ENCODE measurements around the gene MIB2.

MIB2 gene

DNA sequence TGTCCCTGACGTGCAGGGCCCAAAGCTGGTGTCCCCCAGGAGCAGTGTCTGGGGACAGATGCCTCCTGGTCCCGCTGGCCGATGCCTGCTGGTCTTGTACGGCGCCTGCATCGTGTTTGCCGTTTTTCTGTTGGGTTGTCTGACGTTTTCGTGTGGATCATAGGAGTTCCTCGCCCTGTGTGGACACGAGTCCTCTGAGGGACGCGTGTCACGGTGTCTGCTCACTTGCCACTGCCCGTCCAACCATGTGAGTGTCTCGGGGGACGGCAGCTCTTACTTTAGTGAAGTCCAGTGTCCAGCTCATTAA, 7.4 kb downstream of the MIB2 start:
- Histone ChIP-seq H3K9me3 (ENCODE audit: control insufficient read depth, insufficient read depth, low read length) (no peaks in the 10 kb centered on the region), H3K27ac (ENCODE audit: low read length) (no peak overlapping the region), H3K27me3 (ENCODE audit: control insufficient read depth, insufficient read depth, low read length) (no peaks in the 10 kb centered on the region), H3K4me1 (ENCODE audit: control insufficient read depth, insufficient read depth, low read length) (peaks cover 2% of the 10 kb centered on the region; the same call in 1 of the 2 replicates), H3K36me3 (ENCODE audit: control insufficient read depth, insufficient read depth, low read length) (no peaks in the 10 kb centered on the region), H3K4me3 (ENCODE audit: low read length) (no peak overlapping the region)
- no peak for DNase-seq (ENCODE audit: low read depth, low spot score)
- no CpG with 5 or more reads among the region's 17 CpGs for WGBS (ENCODE audit: insufficient coverage, insufficient read length)

DNA sequence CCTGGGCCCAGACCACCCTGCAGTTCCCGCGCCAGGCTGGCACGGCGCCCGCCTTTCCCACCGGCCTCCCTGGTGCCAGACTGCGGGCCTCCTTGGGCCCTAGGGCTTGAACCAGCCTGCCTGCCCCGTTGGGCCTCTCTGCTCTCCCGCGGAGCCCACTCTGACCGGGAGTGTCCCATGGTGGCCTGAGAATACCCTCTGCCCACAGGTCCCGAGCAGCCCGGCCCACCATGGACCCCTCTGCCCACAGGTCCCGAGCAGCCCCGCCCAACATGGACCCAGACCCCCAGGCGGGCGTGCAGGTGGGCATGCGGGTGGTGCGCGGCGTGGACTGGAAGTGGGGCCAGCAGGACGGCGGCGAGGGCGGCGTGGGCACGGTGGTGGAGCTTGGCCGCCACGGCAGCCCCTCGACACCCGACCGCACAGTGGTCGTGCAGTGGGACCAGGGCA, 7.9 kb downstream of the MIB2 start:
- H3K4me1 ChIP-seq (ENCODE audit: control insufficient read depth, insufficient read depth, low read length): peaks cover 3% of the 10 kb centered on the region; the same call in 1 of the 2 replicates
- no peak overlapping the region for H3K4me3 ChIP-seq (ENCODE audit: low read length)
- no peaks in the 10 kb centered on the region for H3K36me3 ChIP-seq (ENCODE audit: control insufficient read depth, insufficient read depth, low read length)
- no peaks in the 10 kb centered on the region for H3K27me3 ChIP-seq (ENCODE audit: control insufficient read depth, insufficient read depth, low read length)
- H3K27ac ChIP-seq (ENCODE audit: low read length): no peak overlapping the region
- no peaks in the 10 kb centered on the region for H3K9me3 ChIP-seq (ENCODE audit: control insufficient read depth, insufficient read depth, low read length)
- no peak for DNase-seq (ENCODE audit: low read depth, low spot score)
- no CpG with 5 or more reads among the region's 33 CpGs for WGBS (ENCODE audit: insufficient coverage, insufficient read length)

DNA sequence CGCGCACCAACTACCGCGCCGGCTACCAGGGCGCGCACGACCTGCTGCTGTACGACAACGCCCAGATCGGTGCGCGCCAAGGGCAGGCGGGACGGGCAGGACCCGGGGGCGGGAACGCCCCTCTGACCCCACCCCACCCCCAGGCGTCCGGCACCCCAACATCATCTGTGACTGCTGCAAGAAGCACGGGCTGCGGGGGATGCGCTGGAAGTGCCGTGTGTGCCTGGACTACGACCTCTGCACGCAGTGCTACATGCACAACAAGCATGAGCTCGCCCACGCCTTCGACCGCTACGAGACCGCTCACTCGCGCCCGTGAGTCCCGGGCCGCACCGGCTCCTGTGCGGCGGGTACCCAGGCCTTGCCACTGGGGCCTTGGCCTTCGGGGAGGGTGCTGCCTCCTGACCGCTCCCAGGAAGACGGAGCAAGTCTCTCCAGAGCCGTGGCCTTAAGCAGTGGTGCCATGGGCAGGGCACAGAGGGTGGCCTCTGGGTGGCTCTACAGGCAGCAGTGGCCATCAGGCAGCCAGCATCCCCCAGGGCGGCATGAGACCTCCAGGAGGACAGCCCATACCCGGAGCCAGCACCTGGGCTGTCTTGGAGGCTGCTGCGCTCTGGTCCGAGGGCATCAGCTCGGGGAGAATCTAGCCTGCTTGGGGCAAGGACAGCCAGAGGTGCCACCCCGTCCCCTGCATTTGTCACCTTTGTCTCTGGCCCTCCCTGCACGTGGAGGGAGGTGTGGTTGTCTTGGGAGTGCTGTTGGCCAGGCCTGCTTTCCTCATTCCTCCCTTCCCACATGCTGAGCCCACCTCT, 8.5 kb downstream of the MIB2 start:
- Histone ChIP-seq H3K27ac (ENCODE audit: low read length) (no peak overlapping the region), H3K9me3 (ENCODE audit: control insufficient read depth, insufficient read depth, low read length) (no peaks in the 10 kb centered on the region), H3K4me1 (ENCODE audit: control insufficient read depth, insufficient read depth, low read length) (peaks cover 5% of the 10 kb centered on the region; the same call in 1 of the 2 replicates), H3K4me3 (ENCODE audit: low read length) (no peak overlapping the region), H3K27me3 (ENCODE audit: control insufficient read depth, insufficient read depth, low read length) (no peaks in the 10 kb centered on the region), H3K36me3 (ENCODE audit: control insufficient read depth, insufficient read depth, low read length) (no peaks in the 10 kb centered on the region)
- WGBS (ENCODE audit: insufficient coverage, insufficient read length): no CpG with 5 or more reads among the region's 51 CpGs
- DNase-seq (ENCODE audit: low read depth, low spot score): no peak

DNA sequence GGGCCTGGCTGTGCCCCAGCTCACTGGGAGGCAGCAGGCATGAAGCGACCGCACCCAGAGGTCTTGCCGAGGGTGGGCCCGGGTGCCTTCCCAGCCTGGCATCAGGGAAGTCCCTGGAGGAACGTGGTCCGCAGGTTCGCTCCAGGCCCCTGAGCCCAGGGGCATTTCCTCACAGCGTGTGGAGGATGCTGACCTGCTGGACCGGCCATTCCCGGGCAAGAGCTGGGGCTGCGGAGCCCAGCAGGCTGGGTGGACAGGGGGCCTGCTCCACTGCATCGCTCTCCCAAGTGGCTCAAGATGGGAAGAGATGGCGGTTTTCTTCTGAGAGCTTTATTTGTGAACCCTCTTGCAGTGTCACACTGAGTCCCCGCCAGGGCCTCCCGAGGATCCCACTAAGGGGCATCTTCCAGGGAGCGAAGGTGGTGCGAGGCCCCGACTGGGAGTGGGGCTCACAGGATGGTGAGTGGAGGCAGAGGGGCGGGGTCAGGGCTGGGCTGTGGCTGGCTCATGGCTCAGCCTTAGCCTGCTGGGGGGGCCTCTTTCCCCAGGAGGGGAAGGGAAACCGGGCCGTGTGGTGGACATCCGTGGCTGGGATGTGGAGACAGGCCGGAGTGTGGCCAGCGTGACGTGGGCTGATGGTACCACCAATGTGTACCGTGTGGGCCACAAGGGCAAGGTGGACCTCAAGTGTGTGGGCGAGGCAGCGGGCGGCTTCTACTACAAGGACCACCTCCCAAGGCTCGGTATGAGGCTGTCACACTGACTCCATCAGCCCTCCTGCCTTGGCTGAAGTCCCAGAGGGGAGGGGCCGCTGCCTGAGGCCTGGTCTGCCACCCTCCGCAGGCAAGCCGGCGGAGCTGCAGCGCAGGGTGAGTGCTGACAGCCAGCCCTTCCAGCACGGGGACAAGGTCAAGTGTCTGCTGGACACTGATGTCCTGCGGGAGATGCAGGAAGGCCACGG, 9.4 kb downstream of the MIB2 start:
- no peak overlapping the region for H3K4me3 ChIP-seq (ENCODE audit: low read length)
- H3K4me1 ChIP-seq (ENCODE audit: control insufficient read depth, insufficient read depth, low read length): peaks cover 5% of the 10 kb centered on the region; the same call in 1 of the 2 replicates
- H3K27ac ChIP-seq (ENCODE audit: low read length): no peak overlapping the region
- no CpG with 5 or more reads among the region's 38 CpGs for WGBS (ENCODE audit: insufficient coverage, insufficient read length)
- H3K9me3 ChIP-seq (ENCODE audit: control insufficient read depth, insufficient read depth, low read length): no peaks in the 10 kb centered on the region
- no peaks in the 10 kb centered on the region for H3K27me3 ChIP-seq (ENCODE audit: control insufficient read depth, insufficient read depth, low read length)
- H3K36me3 ChIP-seq (ENCODE audit: control insufficient read depth, insufficient read depth, low read length): no peaks in the 10 kb centered on the region
- no peak for DNase-seq (ENCODE audit: low read depth, low spot score)

DNA sequence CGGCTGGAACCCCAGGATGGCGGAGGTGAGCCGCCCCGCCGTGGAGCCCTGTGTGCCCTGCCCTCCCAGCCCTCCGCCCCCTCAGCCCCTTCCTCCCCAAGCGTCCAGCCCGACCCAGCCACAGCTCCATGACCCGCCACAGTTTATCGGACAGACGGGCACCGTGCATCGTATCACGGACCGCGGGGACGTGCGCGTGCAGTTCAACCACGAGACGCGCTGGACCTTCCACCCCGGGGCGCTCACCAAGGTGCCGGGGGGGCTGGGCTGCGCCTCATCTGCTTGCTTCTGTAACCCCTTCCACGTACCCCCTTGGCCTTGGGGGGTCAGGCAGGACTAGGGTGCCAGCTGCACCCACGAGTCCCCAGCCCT, 10.1 kb downstream of the MIB2 start:
- Histone ChIP-seq H3K9me3 (ENCODE audit: control insufficient read depth, insufficient read depth, low read length) (no peaks in the 10 kb centered on the region), H3K4me1 (ENCODE audit: control insufficient read depth, insufficient read depth, low read length) (peaks cover 5% of the 10 kb centered on the region; the same call in 1 of the 2 replicates), H3K4me3 (ENCODE audit: low read length) (no peak overlapping the region), H3K36me3 (ENCODE audit: control insufficient read depth, insufficient read depth, low read length) (no peaks in the 10 kb centered on the region), H3K27me3 (ENCODE audit: control insufficient read depth, insufficient read depth, low read length) (no peaks in the 10 kb centered on the region), H3K27ac (ENCODE audit: low read length) (no peak overlapping the region)
- no CpG with 5 or more reads among the region's 28 CpGs for WGBS (ENCODE audit: insufficient coverage, insufficient read length)
- no peak for DNase-seq (ENCODE audit: low read depth, low spot score)

DNA sequence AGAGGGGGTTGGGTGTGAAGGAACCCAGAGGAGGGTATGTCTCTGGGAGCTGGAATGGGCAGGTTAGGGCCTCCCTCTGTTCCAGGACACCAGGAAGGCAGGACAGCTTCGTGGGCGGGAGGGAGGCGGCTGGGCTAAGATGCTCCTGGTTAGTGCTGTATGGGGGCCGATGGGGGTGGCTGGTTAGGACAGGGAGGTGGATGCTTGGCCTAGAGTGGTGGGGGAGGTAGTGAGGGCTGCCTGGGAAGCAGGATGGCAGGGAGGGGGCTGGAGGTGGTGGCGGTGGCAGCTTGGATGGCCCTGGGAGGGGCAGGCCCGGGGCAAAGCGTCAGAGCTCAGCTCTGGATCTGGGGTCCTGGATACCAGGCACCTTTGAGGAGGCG, 10.5 kb downstream of the MIB2 start:
- Histone ChIP-seq H3K36me3 (ENCODE audit: control insufficient read depth, insufficient read depth, low read length) (no peaks in the 10 kb centered on the region), H3K27me3 (ENCODE audit: control insufficient read depth, insufficient read depth, low read length) (no peaks in the 10 kb centered on the region), H3K9me3 (ENCODE audit: control insufficient read depth, insufficient read depth, low read length) (no peaks in the 10 kb centered on the region), H3K27ac (ENCODE audit: low read length) (no peak overlapping the region), H3K4me3 (ENCODE audit: low read length) (no peak overlapping the region), H3K4me1 (ENCODE audit: control insufficient read depth, insufficient read depth, low read length) (peaks cover 5% of the 10 kb centered on the region; the same call in 1 of the 2 replicates)
- DNase-seq (ENCODE audit: low read depth, low spot score): no peak
- no CpG with 5 or more reads among the region's 8 CpGs for WGBS (ENCODE audit: insufficient coverage, insufficient read length)

DNA sequence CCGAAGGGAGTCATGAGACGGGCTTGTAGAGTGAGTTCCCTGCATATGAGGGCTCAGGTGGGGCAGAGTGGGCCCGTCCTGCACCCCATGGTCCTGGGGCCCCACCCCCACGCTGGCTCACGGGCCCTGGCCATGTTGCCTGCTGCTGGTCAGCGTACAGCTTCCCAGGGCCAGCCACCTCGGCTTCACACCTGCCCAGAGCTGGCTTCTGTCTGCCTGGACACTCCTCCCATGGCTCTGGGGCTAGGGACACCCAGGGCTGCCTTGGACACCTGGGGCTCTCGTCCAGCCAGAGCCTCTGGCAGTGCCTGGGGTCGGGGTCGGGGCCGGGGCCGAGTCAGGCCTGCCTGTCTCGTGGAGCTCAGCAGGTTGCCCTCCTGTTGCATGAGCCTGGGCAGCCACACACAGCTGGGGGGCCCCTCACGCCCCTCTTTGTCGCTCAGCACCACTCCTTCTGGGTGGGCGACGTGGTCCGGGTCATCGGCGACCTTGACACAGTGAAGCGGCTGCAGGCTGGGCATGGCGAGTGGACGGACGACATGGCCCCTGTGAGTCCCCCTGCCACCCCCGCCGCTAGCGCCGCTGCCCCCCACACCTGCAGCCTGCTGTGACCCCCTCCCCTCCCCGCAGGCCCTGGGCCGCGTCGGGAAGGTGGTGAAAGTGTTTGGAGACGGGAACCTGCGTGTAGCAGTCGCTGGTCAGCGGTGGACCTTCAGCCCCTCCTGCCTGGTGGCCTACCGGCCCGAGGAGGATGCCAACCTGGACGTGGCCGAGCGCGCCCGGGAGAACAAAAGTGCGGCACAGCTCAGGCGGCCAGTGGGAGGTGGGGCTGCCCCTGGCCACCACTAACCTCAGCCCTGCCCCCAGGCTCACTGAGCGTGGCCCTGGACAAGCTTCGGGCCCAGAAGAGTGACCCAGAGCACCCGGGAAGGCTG, 11.2 kb downstream of the MIB2 start:
- no peak for DNase-seq (ENCODE audit: low read depth, low spot score)
- Histone ChIP-seq H3K4me1 (ENCODE audit: control insufficient read depth, insufficient read depth, low read length) (peaks cover 5% of the 10 kb centered on the region; the same call in 1 of the 2 replicates), H3K36me3 (ENCODE audit: control insufficient read depth, insufficient read depth, low read length) (no peaks in the 10 kb centered on the region), H3K4me3 (ENCODE audit: low read length) (no peak overlapping the region), H3K27ac (ENCODE audit: low read length) (no peak overlapping the region), H3K27me3 (ENCODE audit: control insufficient read depth, insufficient read depth, low read length) (no peaks in the 10 kb centered on the region), H3K9me3 (ENCODE audit: control insufficient read depth, insufficient read depth, low read length) (no peaks in the 10 kb centered on the region)
- WGBS (ENCODE audit: insufficient coverage, insufficient read length): no CpG with 5 or more reads among the region's 48 CpGs

DNA sequence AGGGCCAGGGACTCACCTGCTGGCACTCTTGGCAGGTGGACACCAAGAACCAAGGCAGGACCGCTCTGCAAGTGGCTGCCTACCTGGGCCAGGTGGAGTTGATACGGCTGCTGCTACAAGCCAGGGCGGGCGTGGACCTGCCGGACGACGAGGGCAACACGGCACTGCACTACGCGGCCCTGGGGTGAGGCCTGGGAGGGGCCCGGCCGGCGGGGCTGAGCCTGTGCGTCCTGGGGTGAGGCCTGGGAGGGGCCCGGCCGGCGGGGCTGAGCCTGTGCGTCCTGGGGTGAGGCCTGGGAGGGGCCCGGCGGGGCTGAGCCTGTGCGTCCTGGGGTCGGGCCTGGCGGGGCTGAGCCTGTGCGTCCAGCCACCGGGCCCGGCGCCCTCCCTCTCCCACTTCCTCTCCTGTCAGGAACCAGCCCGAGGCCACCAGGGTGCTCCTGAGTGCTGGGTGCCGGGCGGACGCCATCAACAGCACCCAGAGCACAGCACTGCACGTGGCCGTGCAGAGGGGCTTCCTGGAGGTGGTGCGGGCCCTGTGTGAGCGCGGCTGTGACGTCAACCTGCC, 12.0 kb downstream of the MIB2 start:
- Histone ChIP-seq H3K4me1 (ENCODE audit: control insufficient read depth, insufficient read depth, low read length) (peaks cover 5% of the 10 kb centered on the region; the same call in 1 of the 2 replicates), H3K36me3 (ENCODE audit: control insufficient read depth, insufficient read depth, low read length) (no peaks in the 10 kb centered on the region), H3K27ac (ENCODE audit: low read length) (no peak overlapping the region), H3K9me3 (ENCODE audit: control insufficient read depth, insufficient read depth, low read length) (no peaks in the 10 kb centered on the region), H3K4me3 (ENCODE audit: low read length) (no peak overlapping the region), H3K27me3 (ENCODE audit: control insufficient read depth, insufficient read depth, low read length) (no peaks in the 10 kb centered on the region; the same call in 1 of the 2 replicates)
- no CpG with 5 or more reads among the region's 37 CpGs for WGBS (ENCODE audit: insufficient coverage, insufficient read length)
- DNase-seq (ENCODE audit: low read depth, low spot score): no peak

DNA sequence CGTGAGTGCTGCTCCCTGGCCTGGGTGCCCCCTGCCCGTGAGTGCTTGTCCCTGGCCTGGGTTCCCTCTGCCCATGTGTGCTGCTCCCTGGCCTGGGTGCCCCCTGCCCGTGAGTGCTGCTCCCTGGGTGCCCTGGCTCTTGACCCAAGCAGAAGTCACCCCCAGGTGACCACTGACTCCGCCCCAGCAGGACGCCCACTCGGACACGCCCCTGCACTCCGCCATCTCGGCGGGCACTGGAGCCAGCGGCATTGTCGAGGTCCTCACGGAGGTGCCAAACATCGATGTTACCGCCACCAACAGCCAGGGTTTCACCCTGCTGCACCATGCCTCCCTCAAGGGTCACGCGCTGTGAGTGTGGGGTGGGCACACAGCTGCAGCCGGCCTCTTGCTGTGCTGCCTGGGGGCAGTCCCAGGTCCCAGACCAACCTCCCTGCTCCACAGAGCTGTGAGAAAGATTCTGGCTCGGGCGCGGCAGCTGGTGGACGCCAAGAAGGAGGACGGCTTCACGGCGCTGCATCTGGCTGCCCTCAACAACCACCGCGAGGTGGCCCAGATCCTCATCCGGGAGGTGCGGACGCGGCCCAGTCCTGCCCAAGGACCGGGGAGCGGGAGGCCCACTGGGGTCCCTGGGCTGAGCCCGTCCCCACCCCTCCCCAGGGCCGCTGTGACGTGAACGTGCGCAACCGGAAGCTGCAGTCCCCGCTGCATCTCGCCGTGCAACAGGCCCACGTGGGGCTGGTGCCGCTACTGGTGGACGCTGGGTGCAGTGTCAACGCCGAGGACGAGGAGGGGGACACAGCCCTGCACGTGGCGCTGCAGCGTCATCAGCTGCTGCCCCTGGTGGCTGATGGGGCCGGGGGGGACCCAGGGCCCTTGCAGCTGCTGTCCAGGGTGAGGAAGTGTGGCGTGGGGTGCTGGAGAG, 12.8 kb downstream of the MIB2 start:
- H3K27ac ChIP-seq (ENCODE audit: low read length): no peak overlapping the region
- no peaks in the 10 kb centered on the region for H3K9me3 ChIP-seq (ENCODE audit: control insufficient read depth, insufficient read depth, low read length)
- DNase-seq (ENCODE audit: low read depth, low spot score): no peak
- no CpG with 5 or more reads among the region's 53 CpGs for WGBS (ENCODE audit: insufficient coverage, insufficient read length)
- H3K4me3 ChIP-seq (ENCODE audit: low read length): no peak overlapping the region; the same call in 1 of the 2 replicates
- H3K4me1 ChIP-seq (ENCODE audit: control insufficient read depth, insufficient read depth, low read length): peaks cover 5% of the 10 kb centered on the region; the same call in 1 of the 2 replicates
- no peaks in the 10 kb centered on the region for H3K36me3 ChIP-seq (ENCODE audit: control insufficient read depth, insufficient read depth, low read length)
- no peaks in the 10 kb centered on the region; the same call in 1 of the 2 replicates for H3K27me3 ChIP-seq (ENCODE audit: control insufficient read depth, insufficient read depth, low read length)
